Stomach (tissue), 4 donors: ENCODE measurements around the gene FBP1.

Source experiments
- CTCF ChIP-seq, 7 experiments: fragments of 450-650 bp in 4 of 7; fragments of 200-600 bp in 3 of 7; sonication (generic) in 3 of 7; IDR thresholded peaks; one replicate each; pipeline ENCODE4 v1.5.1; 2016 to 2019; ENCODE audit warnings: antibody characterized with exemption in 7 of 7, control low read depth in 2 of 7, mild to moderate bottlenecking in 1 of 7
- POLR2A ChIP-seq, 4 donors: fragments of 450-650 bp; IDR thresholded peaks; one replicate each; pipeline ENCODE4 v1.6.1; 2016; ENCODE audit warnings: antibody characterized with exemption in 4 of 4, control low read depth in 2 of 4, mild to moderate bottlenecking in 1 of 4, moderate library complexity in 1 of 4

GRCh38 chr9:94625835-94626234 lies 13.5 kb downstream of the FBP1 start:
- TF ChIP-seq CTCF (IDR thresholded peaks at IDR 0.05) (no peak), POLR2A (IDR thresholded peaks at IDR 0.05) (no peak)
